ENCODE data around the gene KCNAB1.

GRCh38 chr3:156356537-156357363 is 236.4 kb downstream of the KCNAB1 start:
- TF ChIP-seq POLR2A (IDR thresholded peaks at IDR 0.05) (no peak), CTCF (IDR thresholded peaks at IDR 0.05) (no peak)

All from suprapubic skin (tissue), 3 donors.